OCI-LY7 (cell line): Measurements from ENCODE around the gene XPOT. TPM values are rescaled to one million over a fixed set of nuclear protein-coding genes. Genes with fewer than 3 reads are reported as not detected.

ENCODE experiments used
- BruUV-seq: library from RNA; stranded (reverse); fragments of 400-500 nt; replicated peaks from 2 replicates; lab custom pipeline; 2021; lab: Mats Ljungman, UMichigan
- CTCF ChIA-PET: fragments of 300-600 bp; sonication (Branson Sonifier 250); formaldehyde crosslinking; loops from one replicate; lab custom pipeline; 2022; ENCODE audit warnings: antibody characterized with exemption; ENCODE audit not compliant: unreplicated experiment; lab: Charles Lee
- POLR2A ChIA-PET: fragments of 300-600 bp; sonication (Branson Sonifier 250); formaldehyde crosslinking; loops from one replicate; lab custom pipeline; 2022; ENCODE audit warnings: antibody characterized with exemption; lab: Charles Lee
- DNase-seq: peaks from one replicate; pipeline ENCODE4 v3.0.0-alpha.2; 2015; ENCODE audit warnings: low spot score
- H2AFZ ChIP-seq: fragments of 200-600 bp; sonication (generic), shearing (Covaris generic); 2 replicates; pipeline ENCODE4 v1.6.1; 2014; ENCODE audit warnings: mild to moderate bottlenecking, antibody characterized with exemption, low read length, moderate library complexity
- H3K27ac ChIP-seq: fragments of 200-600 bp; sonication (generic); 2 replicates; pipeline ENCODE4 v1.5.1; 2014; ENCODE audit warnings: mixed run types, low read depth, mild to moderate bottlenecking, moderate library complexity, low read length, inconsistent platforms; ENCODE audit not compliant: poor library complexity, severe bottlenecking
- H3K36me3 ChIP-seq: fragments of 200-600 bp; sonication (generic); 2 replicates; pipeline ENCODE4 v1.6.1; 2014; ENCODE audit warnings: mild to moderate bottlenecking, antibody characterized with exemption, low read length, moderate library complexity, mixed read lengths; ENCODE audit not compliant: insufficient read depth
- H3K4me1 ChIP-seq: fragments of 200-600 bp; sonication (generic); 2 replicates; pipeline ENCODE4 v1.5.1; 2014; ENCODE audit warnings: mild to moderate bottlenecking, low read length; ENCODE audit not compliant: insufficient read depth, poor library complexity, severe bottlenecking
- H3K4me2 ChIP-seq: fragments of 200-600 bp; sonication (generic); 2 replicates; pipeline ENCODE4 v1.6.1; 2014; ENCODE audit warnings: mild to moderate bottlenecking, low read length
- H3K4me3 ChIP-seq: fragments of 200-600 bp; sonication (generic); 2 replicates; pipeline ENCODE4 v1.5.1; 2014; ENCODE audit warnings: mild to moderate bottlenecking, low read depth, low read length; ENCODE audit not compliant: poor library complexity, severe bottlenecking
- H3K79me2 ChIP-seq: fragments of 200-600 bp; sonication (generic); 2 replicates; pipeline ENCODE4 v1.6.1; 2016; ENCODE audit warnings: low read depth, mild to moderate bottlenecking, low read length, moderate library complexity, mixed read lengths; ENCODE audit not compliant: insufficient read depth
- H3K9me2 ChIP-seq: fragments of 200-600 bp; sonication (generic); 2 replicates; pipeline ENCODE4 v1.6.1; 2016; ENCODE audit warnings: mild to moderate bottlenecking, low read length, mixed read lengths; ENCODE audit not compliant: insufficient read depth
- H3K9me3 ChIP-seq: fragments of 200-600 bp; sonication (generic); 2 replicates; pipeline ENCODE4 v1.6.1; 2014; ENCODE audit warnings: mild to moderate bottlenecking, mixed run types, low read length, mixed read lengths
- H4K20me1 ChIP-seq: fragments of 200-600 bp; sonication (generic); 2 replicates; pipeline ENCODE4 v1.6.1; 2014; ENCODE audit warnings: mild to moderate bottlenecking, antibody characterized with exemption, low read length, moderate library complexity, mixed read lengths; ENCODE audit not compliant: insufficient read depth
- EZH2phosphoT487 ChIP-seq: fragments of 200-600 bp; sonication (generic); IDR thresholded peaks from 2 replicates; pipeline ENCODE4 v1.6.1; 2018; ENCODE audit warnings: low read depth, borderline replicate concordance, mild to moderate bottlenecking, mixed run types, antibody characterized with exemption, low read length, moderate library complexity, mixed read lengths
- intact Hi-C: fragments of 100-400 bp; cut with micrococcal nuclease; formaldehyde crosslinking; loops from one replicate; pipeline ENCODE4 v1.10.0; 2022; ENCODE audit not compliant: unreplicated experiment
- total RNA-seq, 2 experiments: library from RNA; depleted of rRNA in 1 of 2; stranded (reverse); fragments of >200 nt in 1 of 2; shearing (Covaris generic) in 1 of 2; gene quantifications; 2 replicates each; pipeline ENCODE4 v1.2.3, GENCODE V29; 2014 to 2022
- TF ChIP-seq, protein P1 (sequence below): fragments of 200-600 bp; sonication (generic); conservative IDR thresholded peaks from 2 replicates; pipeline ENCODE4 v1.5.1; 2014; ENCODE audit warnings: mild to moderate bottlenecking, antibody characterized with exemption, low read length, moderate library complexity, mixed read lengths

Gene XPOT
- total RNA-seq, 2 experiments from 2014 or later, result 101 to 210 TPM

DNA sequence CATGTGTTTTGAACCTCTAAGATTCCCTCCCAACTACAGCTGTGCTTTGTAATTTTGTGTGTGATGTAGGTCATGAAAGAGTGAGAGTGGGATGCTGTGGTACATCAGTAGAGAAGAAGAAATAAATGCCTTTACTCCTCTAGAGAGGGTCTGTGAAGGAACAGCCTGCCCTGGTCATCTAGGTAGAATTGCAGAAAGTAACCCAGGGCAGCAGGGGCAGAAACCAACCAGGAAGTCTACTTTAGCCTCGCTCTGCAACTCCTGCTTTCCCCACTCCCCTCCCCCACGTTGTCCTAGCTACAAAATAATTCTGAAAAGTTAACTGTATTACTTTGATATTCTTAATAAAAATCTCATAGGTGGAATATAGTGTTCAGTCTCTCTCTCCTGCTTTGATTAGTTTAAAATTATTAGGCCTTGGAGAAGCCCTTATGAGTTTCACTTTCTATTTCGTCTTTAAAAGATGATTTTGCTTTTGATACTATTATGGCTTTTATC is 55.3 kb downstream of the XPOT start:
- H3K79me2 ChIP-seq, result peaks cover 68% of the 10 kb centered on the region
- CTCF ChIA-PET, result no interaction called here
- intact Hi-C loops, result no loop called here
- H3K4me3 ChIP-seq, result peak overlapping the region; percentile 54
- BruUV-seq, result no TSS peak
- no peak for TF ChIP-seq EZH2phosphoT487
- TF ChIP-seq, protein P1, sequence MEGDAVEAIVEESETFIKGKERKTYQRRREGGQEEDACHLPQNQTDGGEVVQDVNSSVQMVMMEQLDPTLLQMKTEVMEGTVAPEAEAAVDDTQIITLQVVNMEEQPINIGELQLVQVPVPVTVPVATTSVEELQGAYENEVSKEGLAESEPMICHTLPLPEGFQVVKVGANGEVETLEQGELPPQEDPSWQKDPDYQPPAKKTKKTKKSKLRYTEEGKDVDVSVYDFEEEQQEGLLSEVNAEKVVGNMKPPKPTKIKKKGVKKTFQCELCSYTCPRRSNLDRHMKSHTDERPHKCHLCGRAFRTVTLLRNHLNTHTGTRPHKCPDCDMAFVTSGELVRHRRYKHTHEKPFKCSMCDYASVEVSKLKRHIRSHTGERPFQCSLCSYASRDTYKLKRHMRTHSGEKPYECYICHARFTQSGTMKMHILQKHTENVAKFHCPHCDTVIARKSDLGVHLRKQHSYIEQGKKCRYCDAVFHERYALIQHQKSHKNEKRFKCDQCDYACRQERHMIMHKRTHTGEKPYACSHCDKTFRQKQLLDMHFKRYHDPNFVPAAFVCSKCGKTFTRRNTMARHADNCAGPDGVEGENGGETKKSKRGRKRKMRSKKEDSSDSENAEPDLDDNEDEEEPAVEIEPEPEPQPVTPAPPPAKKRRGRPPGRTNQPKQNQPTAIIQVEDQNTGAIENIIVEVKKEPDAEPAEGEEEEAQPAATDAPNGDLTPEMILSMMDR, result no peak
- H3K4me2 ChIP-seq, result peak overlapping the region; percentile 52
- POLR2A ChIA-PET, result interaction anchor here (0.8 kb wide), 1 partner anchor 15 kb away, joined by 3 read pairs; no protein-coding TSS in a partner anchor
- H4K20me1 ChIP-seq, result peaks cover 17% of the 10 kb centered on the region; the same call in 1 of the 2 replicates
- H3K27ac ChIP-seq, result peak overlapping the region; percentile 19
- H3K36me3 ChIP-seq, result peaks cover 89% of the 10 kb centered on the region
- no peaks in the 10 kb centered on the region for H3K9me2 ChIP-seq
- no peak for DNase-seq
- H3K4me1 ChIP-seq, result peaks cover 15% of the 10 kb centered on the region
- H3K9me3 ChIP-seq, result no peaks in the 10 kb centered on the region
- H2AFZ ChIP-seq, result no peak overlapping the region

DNA sequence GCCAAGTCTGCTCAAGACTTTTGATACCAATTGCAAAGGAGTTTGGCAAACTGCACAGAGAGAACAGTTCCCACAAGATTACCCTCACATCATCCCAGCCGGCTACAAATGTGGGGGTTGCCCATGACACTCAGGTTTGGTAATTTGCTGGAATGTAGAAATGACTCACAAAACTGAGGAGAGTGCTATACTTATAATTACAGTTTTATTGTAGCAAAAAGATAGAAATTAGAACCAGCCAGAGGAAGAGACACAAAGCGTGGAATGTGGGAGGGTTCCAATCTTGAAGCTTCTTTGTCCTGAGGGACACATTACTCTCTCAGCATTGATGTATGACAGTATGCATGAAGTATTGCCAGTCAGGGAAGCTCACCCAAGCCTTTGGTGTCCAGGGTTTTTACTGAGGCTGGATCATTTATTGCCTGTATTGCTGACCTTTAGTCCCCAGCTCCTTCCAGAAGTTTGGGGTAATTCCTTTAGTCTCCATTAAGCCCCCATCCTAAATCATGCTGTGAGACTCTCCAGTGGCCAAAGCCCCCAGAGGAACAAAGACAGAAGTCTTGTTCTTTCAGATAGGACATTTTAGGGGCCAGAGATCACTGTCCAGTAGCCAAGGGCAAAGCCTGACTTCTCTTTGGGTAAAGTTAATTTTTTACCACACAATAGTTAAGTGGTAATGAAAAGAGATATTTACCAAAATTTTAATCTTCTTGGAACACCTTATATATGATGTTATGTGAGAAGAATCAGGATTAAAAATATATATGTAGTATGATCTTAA is 57.6 kb downstream of the XPOT start:
- Histone ChIP-seq H2AFZ (no peak overlapping the region), H3K36me3 (peaks cover 96% of the 10 kb centered on the region), H3K9me2 (no peaks in the 10 kb centered on the region), H3K27ac (no peak overlapping the region), H4K20me1 (peaks cover 12% of the 10 kb centered on the region; the same call in 1 of the 2 replicates), H3K4me1 (peaks cover 11% of the 10 kb centered on the region), H3K79me2 (peaks cover 50% of the 10 kb centered on the region), H3K9me3 (no peaks in the 10 kb centered on the region), H3K4me2 (no peak overlapping the region), H3K4me3 (no peak overlapping the region)
- BruUV-seq, result no TSS peak
- ChIA-PET CTCF (no interaction called here), POLR2A (no interaction called here)
- DNase-seq, result no peak
- TF ChIP-seq EZH2phosphoT487, result no peak
- TF ChIP-seq, protein P1, result no peak
- intact Hi-C loops, result no loop called here

- H3K9me3 ChIP-seq, result no peaks in the 10 kb centered on the region
- H3K4me3 ChIP-seq, result no peak overlapping the region
- H4K20me1 ChIP-seq, result 0 out of 2 replicates have a peak, but pooled peaks cover 3% of the 10 kb centered on the region
- TF ChIP-seq EZH2phosphoT487, result no peak
- TF ChIP-seq, protein P1, result no peak
- H2AFZ ChIP-seq, result no peak overlapping the region
- ChIA-PET CTCF (no interaction called here), POLR2A (no interaction called here)
- BruUV-seq, result no TSS peak
- no peaks in the 10 kb centered on the region for H3K4me1 ChIP-seq
- intact Hi-C loops, result no loop called here
- H3K79me2 ChIP-seq, result peaks cover 9% of the 10 kb centered on the region; the same call in 1 of the 2 replicates
- peaks cover 97% of the 10 kb centered on the region for H3K36me3 ChIP-seq
- H3K27ac ChIP-seq, result no peak overlapping the region
- H3K4me2 ChIP-seq, result no peak overlapping the region
- no peak for DNase-seq
- H3K9me2 ChIP-seq, result no peaks in the 10 kb centered on the region
Observed at GRCh38 chr12:64466178-64466577, 62.0 kb downstream of the XPOT start.
